Measurements from ENCODE around the gene IDS.
"Not testable (repeated sequence)": the region's sequence is repeated elsewhere in the genome, so short reads cannot be mapped to it uniquely, and the experiment has no call there.

Gene IDS

GRCh38 chrX:149502923-149503322 is 2.2 kb downstream of the IDS start:
- H3K9me3 ChIP-seq (ENCODE audit: control insufficient read depth, insufficient read depth, low read depth, low read length); H3K4me1 ChIP-seq (ENCODE audit: control insufficient read depth, insufficient read depth, low read length); H3K4me3 ChIP-seq (ENCODE audit: low read depth, low read length); POLR2A ChIA-PET; H3K27ac ChIP-seq (ENCODE audit: extremely low read depth, low read depth, low read length): not testable (repeated sequence)
- peaks cover 16 to 50% of the 10 kb centered on the region in 2 experiments; a peak in 2 of 3 replicates for H3K36me3 ChIP-seq (ENCODE audit: control insufficient read depth in 2 of 2, insufficient read depth in 1 of 2, low read length in 2 of 2)
- TF ChIP-seq KLF1 (tag by site-specific recombination; IDR thresholded peaks at IDR 0.05): peak; percentile 12; the same call in 1 of the 2 replicates
- CTCF ChIA-PET: interaction anchor here (0.6 to 1.9 kb wide), 2 partner anchors 9 kb away, joined by 5 to 7 read pairs; no protein-coding TSS in a partner anchor

GRCh38 chrX:149499766-149500165 is 5.3 kb downstream of the IDS start:
- no peak for TF ChIP-seq ZNF660 (tag by site-specific recombination; IDR thresholded peaks at IDR 0.05)
- no peak overlapping the region for H3K4me3 ChIP-seq (ENCODE audit: low read depth, low read length)
- H3K36me3 ChIP-seq (ENCODE audit: control insufficient read depth in 2 of 2, insufficient read depth in 1 of 2, low read length in 2 of 2): peaks cover 16 to 82% of the 10 kb centered on the region in 2 experiments; a peak in 2 of 3 replicates
- CTCF ChIA-PET: interaction anchor here (0.8 to 1.9 kb wide), 2 partner anchors 13 to 29 kb away, joined by 3 to 14 read pairs; no protein-coding TSS in a partner anchor
- H3K27ac ChIP-seq (ENCODE audit: extremely low read depth, low read depth, low read length): no peak overlapping the region
- POLR2A ChIA-PET: no interaction called here
- no peaks in the 10 kb centered on the region for H3K4me1 ChIP-seq (ENCODE audit: control insufficient read depth, insufficient read depth, low read length)
- no peaks in the 10 kb centered on the region for H3K9me3 ChIP-seq (ENCODE audit: control insufficient read depth, insufficient read depth, low read depth, low read length)

GRCh38 chrX:149498767-149499166 is 6.3 kb downstream of the IDS start:
- Histone ChIP-seq H3K36me3 (ENCODE audit: control insufficient read depth in 2 of 2, insufficient read depth in 1 of 2, low read length in 2 of 2) (peaks cover 16 to 92% of the 10 kb centered on the region in 2 experiments; a peak in 2 of 3 replicates), H3K4me3 (ENCODE audit: low read depth, low read length) (no peak overlapping the region), H3K9me3 (ENCODE audit: control insufficient read depth, insufficient read depth, low read depth, low read length) (no peaks in the 10 kb centered on the region), H3K27ac (ENCODE audit: extremely low read depth, low read depth, low read length) (no peak overlapping the region), H3K4me1 (ENCODE audit: control insufficient read depth, insufficient read depth, low read length) (no peaks in the 10 kb centered on the region)
- TF ChIP-seq GLIS2 (tag by site-specific recombination; IDR thresholded peaks at IDR 0.05) (no peak), PBX3 (CRISPR knock-in tag; IDR thresholded peaks at IDR 0.05) (no peak), MYNN (tag by site-specific recombination; IDR thresholded peaks at IDR 0.05; ENCODE audit: borderline replicate concordance) (no peak), ZNF596 (tag by site-specific recombination; IDR thresholded peaks at IDR 0.05) (no peak), ZNF174 (tag by site-specific recombination; IDR thresholded peaks at IDR 0.05) (no peak), ZNF501 (tag by site-specific recombination; IDR thresholded peaks at IDR 0.05) (no peak), ZNF350 (tag by site-specific recombination; IDR thresholded peaks at IDR 0.05) (no peak), ZNF488 (tag by site-specific recombination; IDR thresholded peaks at IDR 0.05) (no peak)
- ChIA-PET CTCF (no interaction called here), POLR2A (no interaction called here)

GRCh38 chrX:149497626-149498025 is 7.5 kb downstream of the IDS start:
- Histone ChIP-seq H3K9me3 (ENCODE audit: control insufficient read depth, insufficient read depth, low read depth, low read length) (no peaks in the 10 kb centered on the region), H3K27ac (ENCODE audit: extremely low read depth, low read depth, low read length) (no peak overlapping the region), H3K4me3 (ENCODE audit: low read depth, low read length) (no peak overlapping the region), H3K4me1 (ENCODE audit: control insufficient read depth, insufficient read depth, low read length) (no peaks in the 10 kb centered on the region), H3K36me3 (ENCODE audit: control insufficient read depth in 2 of 2, insufficient read depth in 1 of 2, low read length in 2 of 2) (peaks cover 16 to 98% of the 10 kb centered on the region in 2 experiments; a peak in 2 of 3 replicates)
- CTCF ChIA-PET: no interaction called here
- TF ChIP-seq PBX3 (CRISPR knock-in tag; IDR thresholded peaks at IDR 0.05) (no peak), MEIS1 (CRISPR knock-in tag; IDR thresholded peaks at IDR 0.05; ENCODE audit: borderline replicate concordance) (no peak), ZNF580 (tag by site-specific recombination; IDR thresholded peaks at IDR 0.05) (no peak), ZNF837 (tag by site-specific recombination; IDR thresholded peaks at IDR 0.05) (no peak), ZBTB8A (tag by site-specific recombination; IDR thresholded peaks at IDR 0.05) (no peak), ZNF707 (tag by site-specific recombination; IDR thresholded peaks at IDR 0.05) (no peak), ZNF114 (tag by site-specific recombination; IDR thresholded peaks at IDR 0.05) (no peak), ZNF792 (tag by site-specific recombination; IDR thresholded peaks at IDR 0.05) (no peak), ZSCAN16 (tag by site-specific recombination; IDR thresholded peaks at IDR 0.05) (no peak), ZNF112 (tag by site-specific recombination; IDR thresholded peaks at IDR 0.05) (no peak)
- POLR2A ChIA-PET: no interaction called here

Measured in HEK293 (cell line).